ENCODE data around the gene ADCY4. TPM values are rescaled to one million over a fixed set of nuclear protein-coding genes. Genes with fewer than 3 reads are reported as not detected.

ADCY4 gene
- polyA plus RNA-seq, 3 donors = 0.69 to 11.9 (median 0.70) TPM

GRCh38 chr14:24378327-24378726 is 43.5 kb upstream of the ADCY4 start:
- DNase-seq = no peak

GRCh38 chr14:24377657-24378056 is 42.8 kb upstream of the ADCY4 start:
- Histone ChIP-seq H3K27me3 (ENCODE audit: control insufficient read depth in 2 of 2, insufficient read depth in 2 of 2, low read length in 2 of 2) (no peaks in the 10 kb centered on the region), H3K79me2 (ENCODE audit: insufficient read depth, low read length) (no peaks in the 10 kb centered on the region), H3K9me3 (replicated peaks in 1 of 2; ENCODE audit: control insufficient read depth in 1 of 2, insufficient read depth in 1 of 2, low read length in 2 of 2) (no peaks in the 10 kb centered on the region), H3K4me2 (replicated peaks; ENCODE audit: extremely low read depth, low read length, poor library complexity, severe bottlenecking) (no peak overlapping the region), H3K4me3 (replicated peaks in 1 of 3; ENCODE audit: low read depth in 2 of 3, low read length in 3 of 3) (no peak overlapping the region), H3K36me3 (replicated peaks in 1 of 2; ENCODE audit: control insufficient read depth in 1 of 2, insufficient read depth in 2 of 2, low read length in 2 of 2) (no peaks in the 10 kb centered on the region), H2AFZ (ENCODE audit: insufficient read depth, low read depth, low read length, poor library complexity, severe bottlenecking) (no peak overlapping the region), H3K9ac (ENCODE audit: insufficient read depth, low read length, poor library complexity, severe bottlenecking) (no peak overlapping the region), H3K27ac (ENCODE audit: low read depth in 1 of 2, low read length in 2 of 2) (no peak overlapping the region), H3K4me1 (ENCODE audit: control insufficient read depth in 1 of 2, insufficient read depth in 2 of 2, low read length in 2 of 2) (no peaks in the 10 kb centered on the region), H4K20me1 (ENCODE audit: insufficient read depth, low read length) (no peaks in the 10 kb centered on the region)
- DNase-seq = no peak
- intact Hi-C loops (cut with micrococcal nuclease) = no loop called here
- 66% methylated on average over 2 of the region's 2 CpGs for WGBS (ENCODE audit: insufficient coverage)
- Mint-ChIP-seq H3K27ac (no peak overlapping the region), H3K4me3 (no peak overlapping the region), H3K27me3 (ENCODE audit: low read depth in 3 of 3) (peaks cover 7 to 18% (median 8%) of the 10 kb centered on the region in 3 donors), H3K9me3 (peaks cover 0 to 2% (median 0%) of the 10 kb centered on the region in 7 donors), H3K36me3 (no peaks in the 10 kb centered on the region), H3K4me1 (no peaks in the 10 kb centered on the region)
- TF ChIP-seq CTCF (IDR thresholded peaks at IDR 0.05) = no peak

More at GRCh38 chr14:24378327-24378726, 43.5 kb upstream of the ADCY4 start:
- no peak overlapping the region for H3K27ac ChIP-seq (ENCODE audit: low read depth in 1 of 2, low read length in 2 of 2)
- no peak overlapping the region for H3K4me3 Mint-ChIP-seq
- H3K27me3 ChIP-seq (ENCODE audit: control insufficient read depth in 2 of 2, insufficient read depth in 2 of 2, low read length in 2 of 2) = no peaks in the 10 kb centered on the region
- no peaks in the 10 kb centered on the region for H3K36me3 ChIP-seq (replicated peaks in 1 of 2; ENCODE audit: control insufficient read depth in 1 of 2, insufficient read depth in 2 of 2, low read length in 2 of 2)
- intact Hi-C loops (cut with micrococcal nuclease) = no loop called here
- H3K27me3 Mint-ChIP-seq (ENCODE audit: low read depth in 3 of 3) = peaks cover 7 to 18% (median 8%) of the 10 kb centered on the region in 3 donors
- H3K4me1 Mint-ChIP-seq = no peaks in the 10 kb centered on the region
- H4K20me1 ChIP-seq (ENCODE audit: insufficient read depth, low read length) = no peaks in the 10 kb centered on the region
- peaks cover 0 to 2% (median 0%) of the 10 kb centered on the region in 7 donors for H3K9me3 Mint-ChIP-seq
- no peak overlapping the region for H3K4me2 ChIP-seq (replicated peaks; ENCODE audit: extremely low read depth, low read length, poor library complexity, severe bottlenecking)
- H3K9me3 ChIP-seq (replicated peaks in 1 of 2; ENCODE audit: control insufficient read depth in 1 of 2, insufficient read depth in 1 of 2, low read length in 2 of 2) = no peaks in the 10 kb centered on the region
- H3K4me3 ChIP-seq (replicated peaks in 1 of 3; ENCODE audit: low read depth in 2 of 3, low read length in 3 of 3) = no peak overlapping the region
- H3K27ac Mint-ChIP-seq = no peak overlapping the region
- no peaks in the 10 kb centered on the region for H3K4me1 ChIP-seq (ENCODE audit: control insufficient read depth in 1 of 2, insufficient read depth in 2 of 2, low read length in 2 of 2)
- TF ChIP-seq CTCF (IDR thresholded peaks at IDR 0.05) = no peak
- H3K9ac ChIP-seq (ENCODE audit: insufficient read depth, low read length, poor library complexity, severe bottlenecking) = no peak overlapping the region
- H2AFZ ChIP-seq (ENCODE audit: insufficient read depth, low read depth, low read length, poor library complexity, severe bottlenecking) = no peak overlapping the region
- no peaks in the 10 kb centered on the region for H3K79me2 ChIP-seq (ENCODE audit: insufficient read depth, low read length)
- no peaks in the 10 kb centered on the region for H3K36me3 Mint-ChIP-seq
- no CpG with 5 or more reads among the region's 3 CpGs for WGBS (ENCODE audit: insufficient coverage)

Measured in CD14-positive monocyte (primary cell).